ENCODE results near the gene PCNT.

DNA sequence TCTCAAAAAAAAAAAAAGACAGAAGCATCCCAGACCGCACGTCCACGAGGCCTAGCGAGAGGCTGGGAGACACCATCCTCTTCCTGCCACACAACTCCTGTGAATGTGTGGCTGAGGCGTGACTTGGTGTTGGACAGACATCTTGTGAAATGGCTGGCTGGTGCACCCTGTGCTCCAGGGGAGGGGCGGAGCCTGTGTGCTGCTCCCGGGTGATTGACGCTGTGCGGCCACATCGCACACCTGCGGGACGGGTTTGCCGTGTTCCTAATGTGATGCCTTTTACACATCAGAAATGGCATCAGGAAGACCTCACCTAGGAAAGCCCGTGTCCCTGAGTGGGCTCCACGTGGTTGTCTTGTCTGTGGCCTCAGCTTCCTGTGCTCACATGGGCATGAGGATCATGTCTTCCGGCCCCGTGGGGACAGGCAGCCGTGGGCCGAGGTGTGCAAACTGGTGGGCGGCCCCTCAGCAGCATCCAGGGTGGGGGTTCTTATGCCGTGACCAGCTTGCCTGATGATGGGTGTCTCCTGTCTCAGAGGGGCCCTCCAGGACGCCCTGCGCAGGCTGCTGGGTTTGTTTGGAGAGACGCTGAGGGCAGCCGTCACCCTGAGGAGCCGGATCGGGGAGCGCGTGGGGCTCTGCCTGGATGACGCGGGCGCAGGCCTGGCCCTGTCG lies 64.4 kb downstream of the PCNT start:
- TF ChIP-seq ZNF23 (tag by site-specific recombination; IDR thresholded peaks at IDR 0.05; ENCODE audit: borderline replicate concordance) (no peak), GLI4 (tag by site-specific recombination; IDR thresholded peaks at IDR 0.05) (no peak), YY2 (tag by site-specific recombination; IDR thresholded peaks at IDR 0.05) (no peak)
- TF ChIP-seq, protein P1, sequence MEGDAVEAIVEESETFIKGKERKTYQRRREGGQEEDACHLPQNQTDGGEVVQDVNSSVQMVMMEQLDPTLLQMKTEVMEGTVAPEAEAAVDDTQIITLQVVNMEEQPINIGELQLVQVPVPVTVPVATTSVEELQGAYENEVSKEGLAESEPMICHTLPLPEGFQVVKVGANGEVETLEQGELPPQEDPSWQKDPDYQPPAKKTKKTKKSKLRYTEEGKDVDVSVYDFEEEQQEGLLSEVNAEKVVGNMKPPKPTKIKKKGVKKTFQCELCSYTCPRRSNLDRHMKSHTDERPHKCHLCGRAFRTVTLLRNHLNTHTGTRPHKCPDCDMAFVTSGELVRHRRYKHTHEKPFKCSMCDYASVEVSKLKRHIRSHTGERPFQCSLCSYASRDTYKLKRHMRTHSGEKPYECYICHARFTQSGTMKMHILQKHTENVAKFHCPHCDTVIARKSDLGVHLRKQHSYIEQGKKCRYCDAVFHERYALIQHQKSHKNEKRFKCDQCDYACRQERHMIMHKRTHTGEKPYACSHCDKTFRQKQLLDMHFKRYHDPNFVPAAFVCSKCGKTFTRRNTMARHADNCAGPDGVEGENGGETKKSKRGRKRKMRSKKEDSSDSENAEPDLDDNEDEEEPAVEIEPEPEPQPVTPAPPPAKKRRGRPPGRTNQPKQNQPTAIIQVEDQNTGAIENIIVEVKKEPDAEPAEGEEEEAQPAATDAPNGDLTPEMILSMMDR (tag by site-specific recombination; IDR thresholded peaks at IDR 0.05) = no peak
- TF ChIP-seq, protein P2, sequence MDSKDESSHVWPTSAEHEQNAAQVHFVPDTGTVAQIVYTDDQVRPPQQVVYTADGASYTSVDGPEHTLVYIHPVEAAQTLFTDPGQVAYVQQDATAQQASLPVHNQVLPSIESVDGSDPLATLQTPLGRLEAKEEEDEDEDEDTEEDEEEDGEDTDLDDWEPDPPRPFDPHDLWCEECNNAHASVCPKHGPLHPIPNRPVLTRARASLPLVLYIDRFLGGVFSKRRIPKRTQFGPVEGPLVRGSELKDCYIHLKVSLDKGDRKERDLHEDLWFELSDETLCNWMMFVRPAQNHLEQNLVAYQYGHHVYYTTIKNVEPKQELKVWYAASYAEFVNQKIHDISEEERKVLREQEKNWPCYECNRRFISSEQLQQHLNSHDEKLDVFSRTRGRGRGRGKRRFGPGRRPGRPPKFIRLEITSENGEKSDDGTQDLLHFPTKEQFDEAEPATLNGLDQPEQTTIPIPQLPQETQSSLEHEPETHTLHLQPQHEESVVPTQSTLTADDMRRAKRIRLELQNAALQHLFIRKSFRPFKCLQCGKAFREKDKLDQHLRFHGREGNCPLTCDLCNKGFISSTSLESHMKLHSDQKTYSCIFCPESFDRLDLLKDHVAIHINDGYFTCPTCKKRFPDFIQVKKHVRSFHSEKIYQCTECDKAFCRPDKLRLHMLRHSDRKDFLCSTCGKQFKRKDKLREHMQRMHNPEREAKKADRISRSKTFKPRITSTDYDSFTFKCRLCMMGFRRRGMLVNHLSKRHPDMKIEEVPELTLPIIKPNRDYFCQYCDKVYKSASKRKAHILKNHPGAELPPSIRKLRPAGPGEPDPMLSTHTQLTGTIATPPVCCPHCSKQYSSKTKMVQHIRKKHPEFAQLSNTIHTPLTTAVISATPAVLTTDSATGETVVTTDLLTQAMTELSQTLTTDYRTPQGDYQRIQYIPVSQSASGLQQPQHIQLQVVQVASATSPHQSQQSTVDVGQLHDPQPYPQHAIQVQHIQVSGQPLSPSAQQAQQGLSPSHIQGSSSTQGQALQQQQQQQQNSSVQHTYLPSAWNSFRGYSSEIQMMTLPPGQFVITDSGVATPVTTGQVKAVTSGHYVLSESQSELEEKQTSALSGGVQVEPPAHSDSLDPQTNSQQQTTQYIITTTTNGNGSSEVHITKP (tag by site-specific recombination; IDR thresholded peaks at IDR 0.05) = no peak

All from HEK293 (cell line).